Thyroid gland (tissue), 4 donors: ENCODE measurements around the gene TAB3.

Experiments
- POLR2A ChIP-seq, 2 donors: fragments of 450-650 bp; IDR thresholded peaks; one replicate each; pipeline ENCODE4 v1.6.1; 2017; ENCODE audit warnings: antibody characterized with exemption in 2 of 2, mild to moderate bottlenecking in 2 of 2, moderate library complexity in 1 of 2
- TF ChIP-seq, protein P1 (sequence below), 6 experiments: fragments of 200-600 bp in 3 of 6; fragments of 450-650 bp in 3 of 6; sonication (generic) in 3 of 6; IDR thresholded peaks; one replicate each; pipeline ENCODE4 v1.5.1; 2016 to 2019; ENCODE audit warnings: antibody characterized with exemption in 6 of 6, mild to moderate bottlenecking in 2 of 6, inconsistent platforms in 1 of 6, moderate library complexity in 1 of 6

GRCh38 chrX:30831082-30831481 lies 58.0 kb downstream of the TAB3 start:
- TF ChIP-seq, protein P1, sequence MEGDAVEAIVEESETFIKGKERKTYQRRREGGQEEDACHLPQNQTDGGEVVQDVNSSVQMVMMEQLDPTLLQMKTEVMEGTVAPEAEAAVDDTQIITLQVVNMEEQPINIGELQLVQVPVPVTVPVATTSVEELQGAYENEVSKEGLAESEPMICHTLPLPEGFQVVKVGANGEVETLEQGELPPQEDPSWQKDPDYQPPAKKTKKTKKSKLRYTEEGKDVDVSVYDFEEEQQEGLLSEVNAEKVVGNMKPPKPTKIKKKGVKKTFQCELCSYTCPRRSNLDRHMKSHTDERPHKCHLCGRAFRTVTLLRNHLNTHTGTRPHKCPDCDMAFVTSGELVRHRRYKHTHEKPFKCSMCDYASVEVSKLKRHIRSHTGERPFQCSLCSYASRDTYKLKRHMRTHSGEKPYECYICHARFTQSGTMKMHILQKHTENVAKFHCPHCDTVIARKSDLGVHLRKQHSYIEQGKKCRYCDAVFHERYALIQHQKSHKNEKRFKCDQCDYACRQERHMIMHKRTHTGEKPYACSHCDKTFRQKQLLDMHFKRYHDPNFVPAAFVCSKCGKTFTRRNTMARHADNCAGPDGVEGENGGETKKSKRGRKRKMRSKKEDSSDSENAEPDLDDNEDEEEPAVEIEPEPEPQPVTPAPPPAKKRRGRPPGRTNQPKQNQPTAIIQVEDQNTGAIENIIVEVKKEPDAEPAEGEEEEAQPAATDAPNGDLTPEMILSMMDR (IDR thresholded peaks at IDR 0.05), result no peak
- no peak for TF ChIP-seq POLR2A (IDR thresholded peaks at IDR 0.05)
